NCI-H2171 (cell line): ENCODE data around the gene RLN2.

Experiments used
- DNase-seq: peaks from one replicate; lab custom pipeline; 2025; lab: John Stamatoyannopoulos, UW

RLN2 gene

DNA sequence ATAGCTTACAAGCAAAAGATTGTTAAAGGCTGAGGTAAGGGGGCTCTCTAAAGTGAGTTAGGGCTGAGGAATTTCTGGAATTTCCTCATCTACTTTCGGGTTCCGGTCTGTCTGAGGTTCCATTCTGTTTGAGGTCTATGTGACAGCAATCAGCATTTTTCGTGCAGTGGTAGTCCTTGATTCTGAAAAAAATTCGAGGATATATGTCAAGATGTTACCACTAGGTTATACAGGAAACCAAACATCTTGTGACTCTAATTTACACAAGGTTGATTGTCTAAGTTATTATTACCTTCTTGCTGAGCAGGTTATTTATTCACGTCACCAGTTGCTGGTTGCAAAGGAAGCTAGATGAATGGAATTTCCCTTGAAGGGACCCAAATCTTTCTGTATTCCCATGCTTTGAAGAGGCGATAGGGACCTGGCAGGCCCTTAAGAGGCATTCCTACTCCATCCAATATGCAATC is 35.2 kb downstream of the RLN2 start:
- no peak for DNase-seq

DNA sequence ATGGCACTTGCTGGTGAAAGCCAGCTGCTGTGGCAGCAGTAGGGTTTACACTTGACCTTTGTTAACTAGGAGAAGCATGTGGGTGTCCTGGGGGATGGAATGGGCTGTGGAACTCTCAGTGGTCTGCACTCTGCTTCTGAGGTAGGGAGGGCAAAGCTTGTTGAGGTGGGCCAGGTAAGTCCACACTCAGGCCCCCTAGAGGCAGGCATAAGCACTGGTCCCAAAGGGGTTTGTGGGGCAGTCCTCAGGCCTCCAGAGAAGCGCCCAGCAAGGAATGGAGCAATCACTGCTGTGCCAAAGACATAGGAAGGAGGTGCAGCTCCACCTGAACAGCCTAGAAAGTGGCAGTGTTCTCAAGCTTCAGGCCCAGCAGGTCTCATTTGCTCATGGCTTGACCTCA is 38.6 kb downstream of the RLN2 start:
- DNase-seq = no peak

DNA sequence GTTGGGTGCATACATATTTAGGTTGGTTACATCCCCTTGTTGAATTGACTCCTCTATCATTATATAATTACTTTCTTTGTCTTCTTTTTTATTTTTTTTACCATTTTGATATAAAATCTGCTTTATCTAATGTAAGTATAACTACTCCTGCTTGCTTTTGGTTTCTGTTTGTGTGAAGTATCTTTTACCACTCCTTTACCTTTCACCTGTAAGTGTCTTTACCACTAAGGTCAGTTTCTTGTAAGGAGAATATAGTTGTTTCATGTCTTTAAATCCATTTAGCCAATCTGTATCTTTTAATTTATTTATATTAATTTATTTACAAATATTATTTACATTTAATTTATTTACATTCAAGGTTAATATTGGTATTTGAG is 40.3 kb downstream of the RLN2 start:
- DNase-seq = no peak

DNA sequence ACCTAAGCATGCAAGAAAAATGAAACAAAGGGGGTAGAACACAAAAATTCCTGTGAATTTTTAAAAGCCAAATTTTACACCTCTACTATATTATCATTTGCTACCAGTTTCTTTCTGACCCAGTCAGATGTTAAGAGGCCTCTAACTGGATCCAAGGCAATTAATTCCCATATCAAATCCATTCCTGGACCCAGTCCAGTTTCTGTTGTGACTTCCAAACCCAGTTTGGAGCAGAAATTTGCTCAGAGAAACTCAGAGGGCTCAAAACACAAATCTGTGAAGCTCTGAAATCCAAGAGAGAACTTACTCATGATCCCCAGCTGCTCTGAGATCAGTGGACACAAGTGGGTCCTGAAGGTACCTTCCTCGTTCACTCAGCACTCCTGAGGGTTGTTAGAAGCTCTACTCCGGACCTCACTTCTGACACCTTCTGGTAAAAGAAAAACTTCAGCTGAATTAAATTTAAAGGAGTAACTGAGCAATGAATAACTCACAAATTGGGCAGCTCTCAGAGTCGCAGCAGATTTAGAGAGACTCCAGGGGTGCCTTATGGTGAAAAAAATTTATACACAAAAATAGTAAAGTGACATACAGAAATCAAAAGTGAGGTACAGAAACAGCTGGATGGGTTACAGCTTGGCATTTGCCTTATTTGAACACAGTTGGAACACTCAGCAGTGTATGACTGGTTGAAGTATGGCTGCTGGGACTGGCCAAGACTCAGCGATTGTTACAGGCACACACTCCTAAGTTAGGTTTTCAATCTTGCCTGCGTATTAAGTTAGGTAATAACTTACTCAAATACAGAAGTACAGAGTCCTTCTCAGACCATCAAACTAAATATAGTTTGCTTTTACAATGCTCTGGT is 40.9 kb downstream of the RLN2 start:
- DNase-seq = no peak
